Activated CD8-positive, alpha-beta T cell treated with anti-CD3 and anti-CD28 coated beads for 36 hours (primary cell): ENCODE data around the gene HEPH. TPM values are rescaled to one million over a fixed set of nuclear protein-coding genes. Genes with fewer than 3 reads are reported as not detected.
"Not testable (repeated sequence)": the region's sequence is repeated elsewhere in the genome, so short reads cannot be mapped to it uniquely, and the experiment has no call there.

Source experiments
- ATAC-seq: fragments of 200-7000 bp; cut with Tn5 transposase; one replicate; pipeline ENCODE4 v1.10.0; 2021; ENCODE audit warnings: mild to moderate bottlenecking, moderate library complexity
- CTCF ChIA-PET: fragments of 350-600 bp; sonication (Branson Sonifier 250); formaldehyde crosslinking; loops from one replicate; lab custom pipeline; 2021; ENCODE audit warnings: antibody characterized with exemption; lab: Charles Lee
- POLR2A ChIA-PET: fragments of 350-600 bp; sonication (Branson Sonifier 250); formaldehyde crosslinking; loops from one replicate; lab custom pipeline; 2021; ENCODE audit warnings: antibody characterized with exemption; lab: Charles Lee
- DNase-seq: peaks from one replicate; pipeline ENCODE4 v3.0.0-alpha.2; 2020
- H3K27ac Mint-ChIP-seq: one replicate; pipeline ENCODE4 v1.8.0; 2021; ENCODE audit warnings: mild to moderate bottlenecking, mixed read lengths
- H3K27me3 Mint-ChIP-seq: one replicate; pipeline ENCODE4 v1.8.0; 2021; ENCODE audit warnings: mixed read lengths
- H3K36me3 Mint-ChIP-seq: one replicate; pipeline ENCODE4 v1.8.0; 2021; ENCODE audit warnings: low read depth, mixed read lengths
- H3K4me1 Mint-ChIP-seq: one replicate; pipeline ENCODE4 v1.8.0; 2021; ENCODE audit warnings: low read depth, mixed read lengths
- H3K4me3 Mint-ChIP-seq: one replicate; pipeline ENCODE4 v1.8.0; 2021; ENCODE audit warnings: mild to moderate bottlenecking, moderate library complexity, mixed read lengths
- H3K9me3 Mint-ChIP-seq: one replicate; pipeline ENCODE4 v1.8.0; 2021; ENCODE audit warnings: mixed read lengths
- CTCF ChIP-seq: fragments of 200-600 bp; IDR thresholded peaks from one replicate; pipeline ENCODE4 v1.8.0; 2022; ENCODE audit warnings: antibody characterized with exemption, mild to moderate bottlenecking
- intact Hi-C: fragments of 100-400 bp; cut with micrococcal nuclease; formaldehyde crosslinking; loops from one replicate; pipeline ENCODE4 v1.10.0; 2022
- total RNA-seq, 2 experiments: library from RNA; stranded (reverse); gene quantifications; one replicate each; pipeline ENCODE4 v1.2.3, GENCODE V29; 2021

HEPH gene
- total RNA-seq, 2 experiments from 2014 or later: 0.20 TPM; not detected in 1

- ATAC-seq (no peak), DNase-seq (no peak)
- Mint-ChIP-seq H3K4me3 (no peak overlapping the region), H3K4me1 (peaks cover 19% of the 10 kb centered on the region), H3K27me3 (no peaks in the 10 kb centered on the region), H3K9me3 (no peaks in the 10 kb centered on the region), H3K36me3 (no peaks in the 10 kb centered on the region), H3K27ac (no peak overlapping the region)
- peak; percentile 54 for TF ChIP-seq CTCF
- CTCF ChIA-PET: interaction anchor here (1.0 to 2.4 kb wide), 5 partner anchors 58 to 531 kb away, joined by 3 to 10 read pairs (median 3); no protein-coding TSS in a partner anchor
- intact Hi-C loops: loop anchor here (10.0 kb wide), 1 partner anchor 204 kb away; no protein-coding TSS in a partner anchor
- POLR2A ChIA-PET: no interaction called here
These were observed 37.1 kb downstream of the HEPH start for GRCh38 chrX:66200855-66201795.

- ChIA-PET CTCF (interaction anchor here (0.9 to 1.7 kb wide), 2 partner anchors 207 to 526 kb away, joined by 3 to 4 read pairs; no protein-coding TSS in a partner anchor), POLR2A (no interaction called here)
- intact Hi-C loops: loop anchor here (10.0 kb wide), 1 partner anchor 202 kb away; no protein-coding TSS in a partner anchor
- DNase-seq: no peak
- H3K27ac Mint-ChIP-seq: no peak overlapping the region
- H3K27me3 Mint-ChIP-seq: no peaks in the 10 kb centered on the region
- no peaks in the 10 kb centered on the region for H3K36me3 Mint-ChIP-seq
- ATAC-seq: no peak
- peaks cover 19% of the 10 kb centered on the region for H3K4me1 Mint-ChIP-seq
- no peaks in the 10 kb centered on the region for H3K9me3 Mint-ChIP-seq
- no peak for TF ChIP-seq CTCF
- H3K4me3 Mint-ChIP-seq: no peak overlapping the region
These were observed 39.1 kb downstream of the HEPH start for GRCh38 chrX:66203114-66203513.

GRCh38 chrX:66221856-66222255 is 57.8 kb downstream of the HEPH start:
- no peak for DNase-seq
- no peaks in the 10 kb centered on the region for H3K4me1 Mint-ChIP-seq
- H3K4me3 Mint-ChIP-seq: no peak overlapping the region
- ATAC-seq: no peak
- ChIA-PET POLR2A (no interaction called here), CTCF (no interaction called here)
- no peak for TF ChIP-seq CTCF
- intact Hi-C loops: no loop called here
- H3K9me3 Mint-ChIP-seq: peaks cover 2% of the 10 kb centered on the region
- no peak overlapping the region for H3K27ac Mint-ChIP-seq
- peaks cover 2% of the 10 kb centered on the region for H3K27me3 Mint-ChIP-seq
- H3K36me3 Mint-ChIP-seq: no peaks in the 10 kb centered on the region

GRCh38 chrX:66232296-66232695 is 68.2 kb downstream of the HEPH start:
- ATAC-seq: no peak
- Mint-ChIP-seq H3K27ac (no peak overlapping the region), H3K36me3 (no peaks in the 10 kb centered on the region), H3K9me3 (no peaks in the 10 kb centered on the region), H3K4me1 (no peaks in the 10 kb centered on the region), H3K27me3 (no peaks in the 10 kb centered on the region), H3K4me3 (no peak overlapping the region)
- no peak for TF ChIP-seq CTCF
- ChIA-PET CTCF (no interaction called here), POLR2A (no interaction called here)
- intact Hi-C loops: no loop called here
- DNase-seq: no peak

GRCh38 chrX:66233209-66233608 is 69.2 kb downstream of the HEPH start:
- ATAC-seq (no peak), DNase-seq (no peak)
- CTCF ChIA-PET: no interaction called here
- Mint-ChIP-seq H3K27me3 (no peaks in the 10 kb centered on the region), H3K4me3 (no peak overlapping the region), H3K4me1 (no peaks in the 10 kb centered on the region), H3K9me3 (no peaks in the 10 kb centered on the region), H3K27ac (no peak overlapping the region), H3K36me3 (no peaks in the 10 kb centered on the region)
- intact Hi-C loops: no loop called here
- POLR2A ChIA-PET: no interaction called here
- no peak for TF ChIP-seq CTCF

GRCh38 chrX:66233904-66234303 is 69.9 kb downstream of the HEPH start:
- H3K4me1 Mint-ChIP-seq, H3K4me3 Mint-ChIP-seq, H3K9me3 Mint-ChIP-seq, CTCF ChIA-PET, DNase-seq, POLR2A ChIA-PET, H3K27ac Mint-ChIP-seq, intact Hi-C loops, H3K27me3 Mint-ChIP-seq, ATAC-seq, H3K36me3 Mint-ChIP-seq: not testable (repeated sequence)
